G401.6 (cell line): ENCODE data around the gene FGGY.
A peak's percentile ranks its signal among the peaks of the same experiment; 100 is the strongest.
"Not testable (repeated sequence)": the region's sequence is repeated elsewhere in the genome, so short reads cannot be mapped to it uniquely, and the experiment has no call there.

Experiments used
- FAIRE-seq: peaks from 2 replicates; lab custom pipeline; 2012; peaks lifted over from hg19 to GRCh38; lab: Jason Lieb, UNC

The FGGY gene, protein sequence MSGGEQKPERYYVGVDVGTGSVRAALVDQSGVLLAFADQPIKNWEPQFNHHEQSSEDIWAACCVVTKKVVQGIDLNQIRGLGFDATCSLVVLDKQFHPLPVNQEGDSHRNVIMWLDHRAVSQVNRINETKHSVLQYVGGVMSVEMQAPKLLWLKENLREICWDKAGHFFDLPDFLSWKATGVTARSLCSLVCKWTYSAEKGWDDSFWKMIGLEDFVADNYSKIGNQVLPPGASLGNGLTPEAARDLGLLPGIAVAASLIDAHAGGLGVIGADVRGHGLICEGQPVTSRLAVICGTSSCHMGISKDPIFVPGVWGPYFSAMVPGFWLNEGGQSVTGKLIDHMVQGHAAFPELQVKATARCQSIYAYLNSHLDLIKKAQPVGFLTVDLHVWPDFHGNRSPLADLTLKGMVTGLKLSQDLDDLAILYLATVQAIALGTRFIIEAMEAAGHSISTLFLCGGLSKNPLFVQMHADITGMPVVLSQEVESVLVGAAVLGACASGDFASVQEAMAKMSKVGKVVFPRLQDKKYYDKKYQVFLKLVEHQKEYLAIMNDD

DNA sequence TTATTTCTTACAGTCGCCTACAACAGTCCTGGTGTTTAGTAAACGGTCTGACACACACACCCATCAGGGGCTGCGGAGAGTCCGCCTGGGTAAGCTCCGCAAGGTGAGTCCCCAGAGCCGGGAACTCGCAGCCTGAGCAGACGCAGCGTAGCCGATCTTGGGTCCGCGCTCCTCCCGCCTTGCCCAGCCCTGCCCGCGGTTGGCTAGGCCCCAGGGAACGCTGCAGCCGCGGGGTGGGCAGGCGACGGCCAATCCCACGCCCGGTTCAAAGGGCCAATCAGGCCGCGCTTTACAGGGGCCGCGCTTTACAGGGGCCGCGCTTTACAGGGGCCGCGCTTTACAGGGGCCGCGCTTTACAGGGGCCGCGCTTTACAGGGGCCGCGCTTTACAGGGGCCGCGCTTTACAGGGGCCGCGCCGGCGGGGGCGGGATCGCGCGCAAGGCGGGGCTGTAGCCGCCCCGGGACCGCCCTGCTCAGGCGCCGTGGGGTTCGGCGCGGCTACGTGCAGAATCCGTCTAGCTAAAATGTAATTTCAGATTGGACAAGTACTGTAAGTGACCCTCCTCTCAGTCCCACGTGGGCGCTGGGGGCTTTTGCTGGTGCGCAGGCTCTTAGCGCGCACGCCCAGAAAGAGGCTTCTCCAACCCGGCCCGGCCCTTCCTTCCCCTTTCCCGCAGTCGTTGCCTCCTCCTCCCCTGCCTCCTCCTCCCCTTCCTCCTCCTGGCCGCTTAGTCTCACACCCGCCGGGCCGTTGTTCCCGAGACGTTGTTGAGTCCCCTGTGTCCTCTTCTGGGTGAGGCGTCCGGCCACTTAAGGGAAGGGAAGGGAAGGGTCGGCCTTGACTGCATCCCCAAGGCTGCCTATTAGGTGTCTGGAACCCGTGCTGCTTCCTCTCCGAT is at the start of gene FGGY:
TSS of gene FGGY (plus strand) at position 737 of the 899 bp plus-strand sequence. CDS start 24,456 bp downstream, outside the sequence.
- peak; percentile 81 for FAIRE-seq

DNA sequence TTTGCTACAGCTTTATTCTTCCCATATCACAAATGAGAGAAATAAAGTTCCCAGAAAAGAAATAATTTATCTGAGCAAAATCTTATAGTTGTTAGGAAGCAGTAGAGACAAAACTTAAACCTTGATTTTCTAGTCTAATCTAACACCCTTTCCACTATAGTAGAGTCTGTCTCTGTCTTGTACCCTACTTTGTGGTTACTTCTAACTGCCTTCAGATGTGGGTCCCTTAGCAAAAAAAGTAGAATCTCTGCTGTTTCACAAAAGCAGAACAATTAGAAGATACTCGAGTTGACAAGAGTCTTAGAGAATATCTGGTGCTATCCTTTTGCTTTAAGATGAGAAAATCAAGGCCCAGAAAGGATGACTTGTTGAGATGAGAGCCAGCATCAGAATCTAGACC is 48.1 kb upstream of the FGGY start:
- FAIRE-seq, result no peak

DNA sequence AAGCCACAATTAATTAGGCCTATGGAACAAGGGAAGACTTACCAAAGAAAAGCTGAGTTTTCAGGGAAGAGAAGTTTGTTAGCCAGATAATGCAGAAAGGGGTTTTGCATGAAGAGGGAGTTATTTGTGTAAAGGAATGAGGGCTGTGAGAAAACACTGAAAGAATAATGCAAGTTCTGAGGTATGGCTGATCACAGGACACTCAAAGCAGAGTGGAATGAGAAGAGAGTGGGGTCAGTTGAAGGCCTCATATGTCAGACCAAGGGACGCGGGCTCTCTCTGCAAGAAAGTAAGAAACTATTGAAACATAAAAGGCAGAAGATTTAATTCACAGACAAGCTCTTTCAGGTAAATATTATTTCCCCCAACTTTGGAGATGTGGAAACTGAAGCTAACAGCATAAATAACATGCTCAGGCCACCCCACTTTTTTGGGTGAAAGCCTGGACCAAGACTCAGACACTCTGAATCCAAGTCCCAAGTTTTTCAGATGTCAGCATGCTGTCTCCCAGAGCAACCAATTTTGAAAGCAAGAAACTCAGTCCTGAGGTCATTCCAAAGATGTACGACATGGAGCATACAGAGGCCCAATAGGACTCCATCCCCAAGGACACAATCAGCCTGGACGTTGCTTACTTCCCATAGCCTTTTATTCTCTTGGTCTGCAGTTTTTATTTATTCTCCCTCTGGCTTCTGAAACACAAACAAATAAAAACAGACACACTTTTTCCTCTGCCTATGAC is 47.3 kb upstream of the FGGY start:
- FAIRE-seq, result no peak

GRCh38 chr1:59251061-59251460 is 45.8 kb upstream of the FGGY start:
- FAIRE-seq, result not testable (repeated sequence)

DNA sequence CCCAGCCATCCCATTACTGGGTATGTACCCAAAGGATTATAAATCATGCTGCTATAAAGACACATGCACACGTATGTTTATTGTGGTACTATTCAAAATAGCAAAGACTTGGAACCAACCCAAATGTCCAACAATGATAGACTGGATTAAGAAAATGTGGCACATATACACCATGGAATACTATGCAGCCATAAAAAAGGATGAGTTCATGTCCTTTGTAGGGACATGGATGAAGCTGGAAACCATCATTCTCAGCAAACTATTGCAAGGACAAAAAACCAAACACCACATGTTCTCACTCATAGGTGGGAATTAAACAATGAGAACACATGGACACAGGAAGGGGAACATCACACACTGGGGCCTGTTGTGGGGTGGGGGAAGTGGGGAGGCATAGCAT is 40.5 kb upstream of the FGGY start:
- not testable (repeated sequence) for FAIRE-seq

GRCh38 chr1:59258412-59259032 is 38.4 kb upstream of the FGGY start:
- no peak for FAIRE-seq

DNA sequence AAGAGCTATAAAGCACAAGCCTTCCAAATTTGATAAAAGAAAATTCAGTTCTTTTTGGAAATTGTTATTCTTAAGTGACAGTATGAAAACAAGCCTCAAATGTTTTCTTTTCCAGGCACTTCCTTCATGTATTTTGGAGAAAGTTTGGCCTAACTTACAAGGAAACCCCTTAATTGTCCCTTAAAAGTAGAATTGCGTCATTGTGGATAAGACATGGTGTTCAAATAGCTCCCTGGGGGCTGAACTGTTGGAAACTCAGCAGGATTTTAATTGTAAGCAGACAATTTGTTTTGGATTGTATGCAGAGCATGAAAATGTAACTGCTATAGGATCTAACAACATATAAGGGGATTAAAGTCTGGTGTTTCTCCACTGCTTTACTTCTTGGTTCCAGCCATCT is 35.4 kb upstream of the FGGY start:
- FAIRE-seq, result no peak

DNA sequence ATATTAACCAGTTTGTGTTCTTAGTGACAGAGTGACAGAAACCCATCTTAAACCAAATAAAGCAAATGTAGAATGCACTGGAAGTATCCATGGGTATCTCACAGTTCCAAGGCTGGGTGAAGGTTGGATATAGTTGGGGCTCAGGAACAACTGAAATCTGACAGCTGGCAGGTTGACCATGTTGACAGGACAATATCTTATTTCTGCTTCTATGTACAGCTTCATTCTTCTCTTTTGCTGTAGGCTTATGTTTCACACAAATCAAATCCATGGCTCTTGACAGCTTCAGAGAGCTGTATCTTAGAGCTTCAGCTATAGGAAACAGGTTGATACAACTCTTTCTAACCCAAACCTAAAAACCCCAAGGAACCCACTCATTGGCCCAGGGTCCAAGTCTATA is 34.3 kb upstream of the FGGY start:
- no peak for FAIRE-seq

- FAIRE-seq, result no peak
These were observed 33.8 kb upstream of the FGGY start for GRCh38 chr1:59263111-59263510.

DNA sequence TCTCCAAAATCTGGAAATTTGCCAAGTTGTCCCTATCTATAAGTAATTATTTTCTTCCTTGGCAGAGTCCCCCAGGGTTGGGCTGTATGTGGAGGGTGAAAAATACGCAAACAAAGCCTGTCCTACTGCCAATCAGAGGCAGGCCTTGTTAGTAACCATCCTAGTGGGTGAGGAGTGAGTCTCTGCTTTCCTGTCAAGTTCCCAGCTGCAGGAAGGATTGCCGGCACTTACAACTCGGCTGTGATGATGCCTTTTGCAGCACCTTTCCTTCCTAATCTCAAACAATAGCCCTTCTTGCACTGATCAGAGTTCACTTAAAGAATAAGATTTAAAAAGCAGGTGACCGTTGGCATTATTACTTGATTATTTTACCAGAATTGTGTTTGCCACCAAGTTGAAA is 31.3 kb upstream of the FGGY start:
- FAIRE-seq, result no peak

DNA sequence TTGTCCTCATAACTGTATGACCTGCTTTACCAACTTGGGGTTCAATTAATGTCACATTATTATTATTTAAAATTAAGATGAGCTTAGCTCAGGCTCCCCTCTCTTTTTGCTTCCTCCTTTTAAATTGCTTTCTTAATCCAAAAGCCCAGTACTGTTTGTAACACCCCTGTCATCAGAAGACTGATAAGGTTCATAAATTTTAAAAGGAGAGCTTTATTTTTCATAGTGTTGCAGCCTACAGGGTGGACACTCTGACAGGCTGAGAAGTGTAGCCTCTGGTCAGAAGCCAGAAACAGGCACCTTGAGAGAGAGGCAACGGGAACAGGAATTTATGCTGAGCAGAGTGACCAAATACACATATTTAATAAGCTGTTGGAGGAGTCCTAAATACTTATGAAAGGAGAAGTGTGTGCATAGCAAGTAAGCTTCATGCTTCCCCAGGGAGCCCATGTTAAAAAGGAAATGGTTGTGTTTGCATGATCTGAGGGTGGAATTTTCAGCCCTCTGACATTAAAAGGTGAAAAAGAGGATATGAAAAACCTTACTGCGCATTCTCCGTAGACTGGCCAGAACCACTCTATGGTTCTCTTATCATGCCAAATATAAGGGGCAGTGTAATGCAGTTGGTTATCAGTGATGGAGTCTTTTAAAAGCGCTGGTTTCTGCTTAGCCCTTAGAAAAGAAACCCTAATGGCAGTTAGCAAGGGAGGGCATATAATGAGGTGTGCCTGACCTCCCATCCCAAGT is 30.5 kb upstream of the FGGY start:
- no peak for FAIRE-seq

GRCh38 chr1:59266927-59267293 is 30.0 kb upstream of the FGGY start:
- no peak for FAIRE-seq

DNA sequence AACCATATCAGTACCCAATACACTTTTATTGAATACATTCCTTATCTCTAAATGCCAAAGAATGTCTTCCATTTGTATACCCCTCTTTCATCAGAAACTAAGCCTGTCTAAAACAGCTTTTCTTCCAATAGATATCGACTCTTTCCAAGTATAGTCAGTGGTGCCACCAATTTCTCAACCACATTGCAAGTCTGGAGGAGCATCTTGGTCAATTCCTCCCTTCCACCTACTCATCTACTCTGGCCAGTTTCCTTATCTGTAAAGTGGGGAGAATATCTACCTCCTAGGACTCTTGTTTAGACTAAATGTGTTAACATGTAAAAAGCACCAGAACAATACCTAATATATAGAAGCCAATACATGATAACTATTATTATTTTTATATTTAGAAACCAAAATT is 28.5 kb upstream of the FGGY start:
- FAIRE-seq, result no peak

- FAIRE-seq, result no peak
These were observed 25.2 kb upstream of the FGGY start for GRCh38 chr1:59271561-59272260.

GRCh38 chr1:59272507-59272906 is 24.4 kb upstream of the FGGY start:
- no peak for FAIRE-seq

DNA sequence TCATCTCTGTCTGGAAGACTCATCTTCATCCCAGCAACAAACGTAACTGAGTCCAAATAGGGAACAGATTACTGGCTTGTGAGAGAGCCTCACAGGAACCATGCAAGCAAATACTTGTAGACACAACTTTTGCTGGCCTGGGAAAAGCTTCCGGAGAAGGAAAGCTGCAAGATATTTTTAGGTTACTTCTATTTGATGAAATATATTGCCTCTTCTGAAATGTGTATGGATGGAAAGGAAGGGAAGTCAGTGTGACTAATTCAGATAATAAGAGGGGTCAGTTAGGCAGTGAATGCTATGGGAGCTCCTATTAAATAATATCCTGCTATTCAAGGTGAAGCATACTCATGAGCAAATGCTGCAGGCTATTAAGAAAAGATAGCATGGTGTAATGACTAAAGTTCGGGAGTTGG is 20.4 kb upstream of the FGGY start:
- FAIRE-seq, result no peak

- no peak for FAIRE-seq
These were observed 18.0 kb upstream of the FGGY start for GRCh38 chr1:59278780-59279354.

DNA sequence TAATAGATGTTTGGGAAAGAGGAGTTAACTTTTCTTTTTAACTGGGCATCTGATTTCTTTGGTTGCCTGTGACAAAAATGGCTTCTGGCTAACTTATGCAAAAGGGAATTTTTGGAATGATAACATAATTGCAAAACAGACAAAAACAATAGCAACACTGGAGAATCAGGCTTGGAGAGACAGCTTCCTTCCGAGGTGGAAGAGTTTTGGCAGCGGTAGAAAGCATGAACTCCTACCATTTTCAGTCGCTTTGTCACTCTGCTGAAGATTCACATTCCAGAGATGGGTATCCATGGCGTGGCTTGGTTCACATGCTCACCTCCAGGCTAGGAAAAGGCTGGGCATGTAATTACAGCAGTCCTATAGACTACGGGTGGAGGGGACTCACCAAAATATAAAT is 17.2 kb upstream of the FGGY start:
- no peak for FAIRE-seq

- no peak for FAIRE-seq
These were observed 13.9 kb upstream of the FGGY start for GRCh38 chr1:59282951-59283350.

DNA sequence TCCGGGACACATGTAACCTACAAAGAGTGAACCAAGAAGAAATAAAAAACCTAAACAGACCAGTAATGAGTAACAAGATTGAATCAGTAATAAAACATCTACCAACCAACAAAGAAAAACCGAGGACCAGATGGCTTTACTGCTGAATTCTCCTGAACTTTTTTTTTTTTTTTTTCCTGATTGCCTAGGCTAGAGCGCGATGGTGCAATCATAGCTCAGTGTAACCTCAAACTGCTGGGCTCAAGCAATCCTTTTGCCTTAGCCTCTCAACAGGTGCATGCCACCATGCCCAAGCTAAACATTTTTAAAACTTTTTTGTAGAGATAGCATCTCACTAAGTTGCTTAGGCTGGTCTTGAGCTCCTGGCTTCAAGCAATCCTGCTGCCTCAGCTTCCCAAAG is 11.2 kb upstream of the FGGY start:
- FAIRE-seq, result no peak
